Right lobe of liver (tissue), 4 donors: Measurements from ENCODE around the gene SNRNP35.

ENCODE experiments used
- CTCF ChIP-seq, 4 donors: fragments of 200-600 bp in 3 of 4; fragments of 450-650 bp in 1 of 4; IDR thresholded peaks; one replicate each; pipeline versions ENCODE4 v1.5.1 to v1.8.0; 2016 to 2022; ENCODE audit warnings: antibody characterized with exemption in 4 of 4, mild to moderate bottlenecking in 2 of 4
- POLR2A ChIP-seq: fragments of 450-650 bp; IDR thresholded peaks from one replicate; pipeline ENCODE4 v1.6.1; 2017; ENCODE audit warnings: antibody characterized with exemption, mild to moderate bottlenecking
- donor health status: DM: no; HTN: no; CAD: no.
- donor health status: DM: no; HTN: no; CAD: no.
- donor health status: DM: no; HTN: yes; CAD: no.

- TF ChIP-seq POLR2A (no peak), CTCF (IDR thresholded peaks at IDR 0.05) (no peak)
Measured at GRCh38 chr12:123421314-123421713, 36.6 kb upstream of the SNRNP35 start.
